ENCODE measurements around the gene RPN2.

Gene RPN2

GRCh38 chr20:37249304-37249703 lies 70.2 kb downstream of the RPN2 start:
- TF ChIP-seq CTCF (conservative IDR thresholded peaks at IDR 0.05; ENCODE audit: control insufficient read depth, insufficient read depth, low read depth, low read length) = no peak
- no peak for DNase-seq (ENCODE audit: low read depth)
- no peak overlapping the region for H3K4me3 ChIP-seq (ENCODE audit: control insufficient read depth, low read depth, low read length)

GRCh38 chr20:37251825-37252477 lies 72.8 kb downstream of the RPN2 start:
- no peak overlapping the region for H3K4me3 ChIP-seq (ENCODE audit: control insufficient read depth, low read depth, low read length)
- no peak for TF ChIP-seq CTCF (conservative IDR thresholded peaks at IDR 0.05; ENCODE audit: control insufficient read depth, insufficient read depth, low read depth, low read length)
- DNase-seq (ENCODE audit: low read depth) = no peak

- DNase-seq (ENCODE audit: low read depth) = no peak
- no peak overlapping the region for H3K4me3 ChIP-seq (ENCODE audit: control insufficient read depth, low read depth, low read length)
- TF ChIP-seq CTCF (conservative IDR thresholded peaks at IDR 0.05; ENCODE audit: control insufficient read depth, insufficient read depth, low read depth, low read length) = no peak
Measured at GRCh38 chr20:37253087-37253486, 74.0 kb downstream of the RPN2 start.

- H3K4me3 ChIP-seq (ENCODE audit: control insufficient read depth, low read depth, low read length) = no peak overlapping the region
- DNase-seq (ENCODE audit: low read depth) = no peak
- TF ChIP-seq CTCF (conservative IDR thresholded peaks at IDR 0.05; ENCODE audit: control insufficient read depth, insufficient read depth, low read depth, low read length) = no peak
Measured at GRCh38 chr20:37254114-37254878, 75.2 kb downstream of the RPN2 start.

GRCh38 chr20:37256286-37256685 lies 77.2 kb downstream of the RPN2 start:
- TF ChIP-seq CTCF (conservative IDR thresholded peaks at IDR 0.05; ENCODE audit: control insufficient read depth, insufficient read depth, low read depth, low read length) = no peak
- no peak overlapping the region for H3K4me3 ChIP-seq (ENCODE audit: control insufficient read depth, low read depth, low read length)
- DNase-seq (ENCODE audit: low read depth) = no peak

- no peak for DNase-seq (ENCODE audit: low read depth)
- no peak for TF ChIP-seq CTCF (conservative IDR thresholded peaks at IDR 0.05; ENCODE audit: control insufficient read depth, insufficient read depth, low read depth, low read length)
- H3K4me3 ChIP-seq (ENCODE audit: control insufficient read depth, low read depth, low read length) = no peak overlapping the region
Measured at GRCh38 chr20:37257530-37257929, 78.4 kb downstream of the RPN2 start.
